Liver (tissue), 3 donors: ENCODE measurements around the gene ABCG8.

Experiments used
- CTCF ChIP-seq: fragments of 150-350 bp; IDR thresholded peaks from 2 replicates; pipeline ENCODE4 v1.5.1; 2017; ENCODE audit warnings: improper control_type of control experiment, low read depth, low read length; ENCODE audit not compliant: missing input control
- EGR1 ChIP-seq, 2 donors: IDR thresholded peaks; 2 replicates each; pipeline ENCODE4 v1.6.1; 2016 to 2018; ENCODE audit warnings: antibody characterized with exemption in 2 of 2, low read depth in 2 of 2
- FOXA1 ChIP-seq: IDR thresholded peaks from 2 replicates; pipeline ENCODE4 v1.6.1; 2016; ENCODE audit warnings: antibody characterized with exemption
- GABPA ChIP-seq, 2 donors: IDR thresholded peaks in 1 of 2; conservative IDR thresholded peaks in 1 of 2; 2 replicates each; pipeline ENCODE4 v1.6.1; 2016; ENCODE audit warnings: antibody characterized with exemption in 2 of 2, mild to moderate bottlenecking in 1 of 2, moderate library complexity in 1 of 2
- HNF4A ChIP-seq, 2 donors: conservative IDR thresholded peaks; 2 replicates each; pipeline ENCODE4 v1.6.1; 2016; ENCODE audit warnings: antibody characterized with exemption in 2 of 2, mild to moderate bottlenecking in 2 of 2
- JUND ChIP-seq, 2 donors: IDR thresholded peaks; 2 replicates each; pipeline ENCODE4 v1.6.1; 2016; ENCODE audit warnings: antibody characterized with exemption in 2 of 2
- MAX ChIP-seq: IDR thresholded peaks from 2 replicates; pipeline ENCODE4 v1.6.1; 2016; ENCODE audit warnings: antibody characterized with exemption
- RAD21 ChIP-seq, 2 donors: IDR thresholded peaks; 2 replicates each; pipeline ENCODE4 v1.6.1; 2016; ENCODE audit warnings: antibody characterized with exemption in 2 of 2, mild to moderate bottlenecking in 2 of 2
- REST ChIP-seq: IDR thresholded peaks from 2 replicates; pipeline ENCODE4 v1.6.1; 2016; ENCODE audit warnings: antibody characterized with exemption, mild to moderate bottlenecking
- TAF1 ChIP-seq: conservative IDR thresholded peaks from 2 replicates; pipeline ENCODE4 v1.6.1; 2016; ENCODE audit warnings: antibody characterized with exemption, mild to moderate bottlenecking
- YY1 ChIP-seq: IDR thresholded peaks from 2 replicates; pipeline ENCODE4 v1.6.1; 2016; ENCODE audit warnings: antibody characterized with exemption, mild to moderate bottlenecking
- donor health status: healthy.
- donor health status: healthy.

DNA sequence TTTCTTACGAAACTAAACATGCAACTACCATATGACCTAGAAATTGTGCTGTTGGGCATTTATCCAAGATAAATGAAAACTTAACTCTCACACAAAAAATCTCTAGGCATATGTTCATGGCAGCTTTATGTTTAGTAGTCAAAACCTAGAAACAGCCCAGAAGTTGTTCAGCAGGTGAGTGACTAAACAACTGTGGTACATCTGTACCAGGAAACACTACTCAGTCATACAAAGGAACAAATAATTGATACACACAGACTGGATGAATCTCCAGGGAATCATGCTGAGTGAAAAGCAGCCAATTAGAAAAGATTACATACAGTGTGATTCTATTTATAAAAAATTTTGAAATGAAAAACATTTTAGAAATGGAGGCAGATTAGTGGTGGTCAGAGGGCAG lies 35.7 kb upstream of the ABCG8 start:
- TF ChIP-seq YY1 (no peak), MAX (no peak), CTCF (no peak), RAD21 (IDR thresholded peaks at IDR 0.05) (no peak), EGR1 (IDR thresholded peaks at IDR 0.05; ENCODE audit: low read depth in 2 of 2) (no peak), JUND (IDR thresholded peaks at IDR 0.05) (no peak), TAF1 (no peak), HNF4A (conservative IDR thresholded peaks at IDR 0.05) (no peak), FOXA1 (no peak), GABPA (IDR thresholded peaks at IDR 0.05 in 1 of 2, conservative IDR thresholded peaks at IDR 0.05 in 1 of 2) (no peak), REST (no peak)
